HFFc6 (cell line): ENCODE data around the gene CX3CL1. TPM values are rescaled to one million over a fixed set of nuclear protein-coding genes. Genes with fewer than 3 reads are reported as not detected.

Source experiments
- DNase-seq: peaks from one replicate; pipeline ENCODE4 v3.0.0-alpha.2; 2018
- H3K27ac Mint-ChIP-seq: 2 replicates; pipeline ENCODE4 v1.8.0; 2020; ENCODE audit warnings: mild to moderate bottlenecking, mixed read lengths
- H3K27me3 Mint-ChIP-seq: 2 replicates; pipeline ENCODE4 v1.8.0; 2021; ENCODE audit warnings: mild to moderate bottlenecking, moderate library complexity, mixed read lengths; ENCODE audit not compliant: insufficient read depth
- H3K36me3 Mint-ChIP-seq: 2 replicates; pipeline ENCODE4 v1.8.0; 2021; ENCODE audit warnings: low read depth, mixed read lengths
- H3K4me1 Mint-ChIP-seq: 2 replicates; pipeline ENCODE4 v1.8.0; 2020; ENCODE audit warnings: low read depth, mixed read lengths
- H3K4me3 Mint-ChIP-seq: 2 replicates; pipeline ENCODE4 v1.8.0; 2020; ENCODE audit warnings: mild to moderate bottlenecking, moderate library complexity, mixed read lengths
- H3K9me3 Mint-ChIP-seq: 2 replicates; pipeline ENCODE4 v1.8.0; 2020; ENCODE audit warnings: mild to moderate bottlenecking, mixed read lengths
- CTCF ChIP-seq: fragments of 200-600 bp; sonication (generic); IDR thresholded peaks from 2 replicates; pipeline ENCODE4 v1.5.0; 2021; ENCODE audit warnings: antibody characterized with exemption, mild to moderate bottlenecking
- total RNA-seq, 6 experiments: library from RNA; stranded (reverse); fragmentation: NEBNext Ultra II Directional; extraction: Animal tissue kit (Norgen Biotek cat#: 25700); gene quantifications; 2 replicates in 1 of 6; 3 replicates in 5 of 6; pipeline ENCODE4 v1.2.3, GENCODE V29; 2021

The CX3CL1 gene
- total RNA-seq, 6 experiments from 2014 or later: not detected

GRCh38 chr16:57409065-57409464 is 36.8 kb downstream of the CX3CL1 start:
- Mint-ChIP-seq H3K27ac (no peak overlapping the region), H3K4me3 (no peak overlapping the region), H3K27me3 (peaks cover 37% of the 10 kb centered on the region), H3K36me3 (no peaks in the 10 kb centered on the region), H3K4me1 (no peaks in the 10 kb centered on the region), H3K9me3 (no peaks in the 10 kb centered on the region)
- no peak for DNase-seq
- TF ChIP-seq CTCF: no peak

DNA sequence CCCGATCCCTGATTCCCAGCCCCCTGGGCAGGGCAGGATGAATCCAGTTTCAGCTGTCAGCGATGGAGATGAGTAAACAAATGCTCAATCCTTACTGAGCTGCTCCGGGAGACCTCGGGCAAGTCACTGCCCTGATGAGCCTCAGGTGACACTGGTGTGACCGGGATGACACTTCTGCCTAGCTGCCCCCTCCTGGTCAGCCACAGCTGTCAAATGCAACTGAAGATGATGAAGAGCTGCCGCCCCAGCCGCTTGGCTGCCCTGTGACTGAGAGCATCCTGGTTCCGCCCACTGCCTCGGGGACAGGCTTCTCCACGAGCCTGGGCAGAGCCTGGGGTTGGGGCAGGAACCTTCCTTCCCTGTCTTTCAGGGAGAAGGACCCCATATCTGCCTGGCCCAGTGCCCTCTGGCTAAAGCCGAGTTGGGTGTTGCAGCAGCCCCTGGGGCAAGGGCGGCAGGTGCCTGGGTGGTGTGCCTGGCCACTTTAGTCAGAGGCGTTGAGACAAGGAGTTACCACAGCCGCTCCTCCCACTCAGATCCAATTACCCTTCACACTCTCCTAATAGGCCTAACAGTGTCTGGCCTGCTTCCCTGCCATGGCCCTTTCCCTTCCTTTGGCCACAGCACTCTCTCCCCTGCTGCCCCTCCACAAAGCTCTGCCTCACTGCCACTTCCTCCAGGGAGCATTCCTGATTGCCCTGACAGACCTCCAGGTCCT is 37.7 kb downstream of the CX3CL1 start:
- H3K36me3 Mint-ChIP-seq: no peaks in the 10 kb centered on the region
- H3K4me3 Mint-ChIP-seq: no peak overlapping the region
- H3K4me1 Mint-ChIP-seq: no peaks in the 10 kb centered on the region
- H3K27me3 Mint-ChIP-seq: peaks cover 29% of the 10 kb centered on the region
- no peak overlapping the region for H3K27ac Mint-ChIP-seq
- H3K9me3 Mint-ChIP-seq: no peaks in the 10 kb centered on the region
- TF ChIP-seq CTCF: no peak
- no peak for DNase-seq

- Mint-ChIP-seq H3K36me3 (no peaks in the 10 kb centered on the region), H3K27me3 (peaks cover 24% of the 10 kb centered on the region), H3K27ac (no peak overlapping the region), H3K4me3 (no peak overlapping the region), H3K4me1 (no peaks in the 10 kb centered on the region), H3K9me3 (no peaks in the 10 kb centered on the region)
- no peak for TF ChIP-seq CTCF
- no peak for DNase-seq
Observed at GRCh38 chr16:57411362-57411976, 39.2 kb downstream of the CX3CL1 start.

DNA sequence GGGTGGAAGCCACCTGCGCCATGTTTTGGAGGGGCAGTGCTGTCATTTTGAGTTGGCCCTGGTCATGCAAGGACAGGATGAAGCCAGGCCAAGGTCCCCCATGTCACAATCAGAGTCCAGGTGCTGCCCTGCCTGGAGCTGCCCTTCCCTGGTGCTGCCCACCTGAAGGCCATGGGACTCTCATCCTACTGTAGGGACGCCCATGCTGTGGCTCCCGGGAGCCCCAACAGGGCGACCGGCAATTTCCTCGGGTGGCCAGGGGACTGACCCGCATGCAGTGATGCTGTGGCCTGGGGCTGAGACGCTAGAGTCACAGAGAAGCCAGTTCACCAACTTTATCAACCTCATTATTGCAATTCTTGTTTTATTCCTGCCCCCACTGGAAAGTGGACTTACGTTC is 40.3 kb downstream of the CX3CL1 start:
- no peaks in the 10 kb centered on the region for H3K9me3 Mint-ChIP-seq
- H3K4me1 Mint-ChIP-seq: peaks cover 9% of the 10 kb centered on the region
- peaks cover 24% of the 10 kb centered on the region for H3K27me3 Mint-ChIP-seq
- no peak for TF ChIP-seq CTCF
- H3K27ac Mint-ChIP-seq: no peak overlapping the region
- H3K4me3 Mint-ChIP-seq: no peak overlapping the region
- H3K36me3 Mint-ChIP-seq: no peaks in the 10 kb centered on the region
- no peak for DNase-seq

- Mint-ChIP-seq H3K27ac (no peak overlapping the region), H3K4me3 (no peak overlapping the region), H3K36me3 (no peaks in the 10 kb centered on the region), H3K27me3 (peaks cover 24% of the 10 kb centered on the region), H3K9me3 (no peaks in the 10 kb centered on the region), H3K4me1 (peaks cover 16% of the 10 kb centered on the region)
- no peak for DNase-seq
- TF ChIP-seq CTCF: no peak
Observed at GRCh38 chr16:57413301-57413730, 41.0 kb downstream of the CX3CL1 start.
